Measurements from ENCODE around the gene KAZN.

The KAZN gene

DNA sequence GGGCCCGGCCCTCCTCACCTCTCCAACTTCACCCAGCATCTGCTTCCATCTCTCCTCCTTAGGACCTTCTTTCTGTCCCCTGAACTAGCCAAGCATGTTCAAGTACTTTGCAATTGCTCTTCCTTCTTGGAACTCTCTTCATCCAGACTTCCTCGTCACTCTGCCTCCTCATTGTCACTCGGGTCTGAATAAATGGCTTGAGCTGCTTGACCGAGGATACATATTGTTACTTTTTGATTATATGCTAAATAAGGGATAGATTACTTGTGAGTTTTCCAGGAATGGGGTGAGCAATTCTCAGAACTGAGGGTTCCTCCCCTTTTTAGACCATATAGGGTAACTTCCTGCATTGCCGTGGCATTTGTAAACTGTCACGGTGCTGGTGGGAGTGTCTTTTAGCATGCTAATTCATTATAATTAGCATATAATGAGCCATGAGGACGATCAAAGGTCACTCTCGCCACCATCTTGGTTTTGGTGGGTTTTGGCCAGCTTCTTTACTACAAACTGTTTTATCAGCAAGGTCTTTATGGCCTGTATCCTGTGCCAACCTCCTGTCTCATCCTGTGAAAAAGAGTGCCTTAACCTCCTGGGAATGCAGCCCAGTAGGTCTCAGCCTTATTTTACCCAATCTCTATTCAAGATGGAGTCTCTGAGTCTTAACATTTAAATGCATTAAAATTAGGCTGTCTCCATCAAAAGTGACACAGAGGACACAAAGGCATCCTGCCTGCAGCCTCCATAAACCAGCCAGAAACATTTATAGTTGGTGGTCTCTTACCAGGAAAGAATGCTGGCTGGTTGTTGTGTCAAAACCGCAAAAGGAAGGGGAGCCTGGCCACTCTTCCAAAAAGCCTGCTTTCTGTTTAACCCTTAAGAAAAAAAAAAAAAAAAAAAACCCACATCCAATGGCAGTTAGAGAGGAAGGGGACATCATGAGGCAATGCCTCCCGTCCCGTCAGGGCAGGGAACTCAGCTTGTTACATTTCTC lies 179.3 kb downstream of the KAZN start:
- no peak for DNase-seq

GRCh38 chr1:14778541-14778897 lies 180.0 kb downstream of the KAZN start:
- DNase-seq: no peak

- no peak for DNase-seq
Measured at GRCh38 chr1:14778898-14779865, 180.7 kb downstream of the KAZN start.

- DNase-seq: no peak
Measured at GRCh38 chr1:14780271-14780670, 181.8 kb downstream of the KAZN start.

DNA sequence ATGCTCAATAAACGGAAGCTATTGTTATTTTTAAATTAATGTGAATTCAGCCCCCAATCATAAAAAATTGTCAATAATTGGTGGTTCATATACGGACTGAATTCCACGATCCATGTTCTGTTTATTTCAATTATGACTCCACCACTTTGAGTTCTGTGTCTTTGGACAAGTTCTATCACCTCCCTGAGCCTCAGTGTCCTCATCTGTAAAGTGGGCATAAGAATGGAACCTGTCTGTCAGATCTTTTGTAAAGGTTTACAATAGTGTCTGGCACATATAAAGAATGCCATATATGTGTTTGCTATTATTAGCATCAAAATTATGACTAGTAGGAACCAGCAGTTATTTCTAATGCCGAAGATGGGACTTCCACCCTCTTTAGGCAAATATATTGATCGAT lies 183.3 kb downstream of the KAZN start:
- DNase-seq: no peak

DNA sequence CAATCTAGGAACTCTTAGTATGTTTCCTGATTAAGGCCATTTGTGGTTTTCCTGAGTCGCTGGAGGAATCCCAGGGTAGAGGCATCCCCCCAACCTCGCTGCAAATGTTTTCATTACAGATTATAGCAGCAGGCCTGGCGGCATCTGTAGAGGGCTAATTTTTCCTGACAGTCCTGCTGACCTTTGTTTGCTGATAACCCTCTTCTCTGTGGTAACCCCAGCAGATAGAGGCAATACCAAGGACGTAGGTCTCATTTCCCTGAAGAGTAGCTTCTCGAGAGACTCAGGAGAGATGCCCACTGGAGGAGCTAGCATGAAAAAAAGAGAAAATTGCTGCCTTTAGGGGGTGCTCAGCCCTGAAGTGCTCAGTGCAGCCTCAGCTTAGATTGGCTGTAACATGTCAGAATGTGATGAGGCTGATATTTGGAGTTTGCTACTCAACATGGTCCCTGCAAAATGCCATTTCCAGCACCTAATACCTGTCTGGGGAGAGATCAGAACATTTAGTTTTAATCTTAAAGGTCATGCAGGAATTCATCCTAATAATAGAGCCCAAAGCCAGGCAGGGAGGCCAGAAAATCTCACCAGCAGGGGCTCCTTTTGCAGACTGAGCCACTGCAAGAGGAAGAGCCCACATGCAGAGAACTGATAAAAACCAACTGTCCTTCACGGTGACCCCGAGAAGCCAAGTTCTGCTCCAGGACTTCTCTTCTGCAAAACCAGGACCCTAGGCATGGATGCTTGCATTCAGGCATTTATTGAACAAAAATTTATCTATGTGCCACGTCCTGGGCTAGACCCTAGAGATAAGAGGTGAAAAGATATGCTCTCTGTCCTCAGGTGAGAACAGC lies 184.5 kb downstream of the KAZN start:
- DNase-seq: no peak

DNA sequence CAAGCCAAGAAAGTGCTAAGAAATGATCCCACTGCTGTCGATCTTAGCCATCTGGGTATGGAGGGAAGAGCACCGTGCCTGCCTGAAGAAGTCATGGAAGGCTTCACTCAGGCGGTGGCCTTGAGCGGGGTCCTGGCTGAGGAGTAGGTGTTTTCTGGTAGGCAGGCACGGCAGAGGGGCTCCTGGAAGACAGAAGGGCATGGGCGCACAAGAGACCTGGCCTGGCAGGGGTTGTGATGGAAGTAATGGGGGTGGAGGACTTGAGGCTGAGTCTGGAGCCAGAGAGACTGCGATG lies 185.1 kb downstream of the KAZN start:
- DNase-seq: no peak

DNA sequence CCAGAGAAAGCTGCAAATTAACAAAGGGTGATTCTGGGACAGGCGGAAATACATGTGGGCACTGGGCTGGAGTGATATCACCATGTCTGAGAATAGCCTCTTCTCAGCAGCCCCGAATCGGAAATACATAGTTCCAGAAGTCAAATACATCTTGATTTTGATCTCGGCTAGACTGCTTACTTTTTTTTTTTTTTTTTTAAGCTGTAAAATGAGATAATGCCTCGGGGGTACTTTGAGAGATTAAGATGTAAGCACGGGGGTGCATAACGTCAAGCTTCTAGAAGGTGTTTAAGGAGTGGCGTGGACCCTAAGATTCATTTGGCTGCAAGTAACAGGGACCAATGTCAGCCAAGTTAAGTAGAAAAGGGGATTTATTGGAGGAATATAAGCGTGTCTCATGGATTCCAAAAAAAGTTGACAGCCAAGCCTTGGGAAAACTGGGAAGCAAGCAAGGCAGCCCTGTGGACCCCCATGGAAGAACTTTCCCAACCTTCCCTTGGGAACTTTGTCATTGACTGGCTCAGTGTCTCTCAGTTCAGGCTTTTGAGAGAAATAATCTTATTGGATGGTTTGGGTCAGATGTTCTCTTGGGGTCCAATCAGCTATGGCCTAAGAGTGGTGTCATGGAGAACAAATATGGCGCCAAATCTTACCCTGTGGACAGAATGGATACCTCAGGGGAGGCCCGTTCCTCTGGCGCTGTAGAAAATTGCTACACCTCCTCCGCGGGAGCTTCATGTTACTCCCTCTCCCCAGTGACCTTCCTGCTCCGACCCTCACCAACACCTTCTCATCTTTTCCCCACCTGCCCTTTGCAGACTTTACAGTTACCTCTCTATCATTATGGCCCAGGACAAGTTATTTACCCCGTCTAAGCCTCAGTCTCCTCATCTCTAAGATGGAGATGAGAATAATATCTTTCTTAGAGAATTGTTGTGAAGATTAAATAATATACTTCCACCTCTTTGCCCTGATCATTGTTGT lies 186.6 kb downstream of the KAZN start:
- no peak for DNase-seq

GRCh38 chr1:14786109-14786675 lies 187.7 kb downstream of the KAZN start:
- no peak for DNase-seq

- DNase-seq: no peak
Measured at GRCh38 chr1:14786681-14787080, 188.2 kb downstream of the KAZN start.

GRCh38 chr1:14787604-14788003 lies 189.1 kb downstream of the KAZN start:
- DNase-seq: no peak

- DNase-seq: no peak
Measured at GRCh38 chr1:14788080-14788479, 189.6 kb downstream of the KAZN start.

DNA sequence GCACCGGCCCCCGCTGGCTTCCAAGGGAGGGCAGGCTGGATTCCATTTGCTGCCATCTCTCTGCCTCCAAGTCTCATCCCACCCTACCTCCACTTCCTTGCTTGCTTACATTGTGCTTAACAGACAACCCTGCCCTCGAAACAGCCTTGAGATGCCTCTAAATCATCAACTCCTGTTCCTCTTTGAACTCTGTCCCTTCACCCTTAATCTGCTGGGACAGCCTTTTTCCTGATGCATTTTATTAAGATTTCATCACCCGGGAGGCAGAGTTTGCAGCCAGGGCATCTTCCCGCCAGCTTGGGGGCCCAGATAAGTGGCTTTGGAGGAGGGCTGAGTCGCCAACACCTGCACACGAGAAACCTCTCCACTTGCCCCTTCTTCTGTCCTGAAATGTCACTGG lies 192.5 kb downstream of the KAZN start:
- no peak for DNase-seq

- no peak for DNase-seq
Measured at GRCh38 chr1:14791654-14792053, 193.2 kb downstream of the KAZN start.

GRCh38 chr1:14794136-14794768 lies 195.8 kb downstream of the KAZN start:
- no peak for DNase-seq

GRCh38 chr1:14794906-14795305 lies 196.4 kb downstream of the KAZN start:
- DNase-seq: no peak

DNA sequence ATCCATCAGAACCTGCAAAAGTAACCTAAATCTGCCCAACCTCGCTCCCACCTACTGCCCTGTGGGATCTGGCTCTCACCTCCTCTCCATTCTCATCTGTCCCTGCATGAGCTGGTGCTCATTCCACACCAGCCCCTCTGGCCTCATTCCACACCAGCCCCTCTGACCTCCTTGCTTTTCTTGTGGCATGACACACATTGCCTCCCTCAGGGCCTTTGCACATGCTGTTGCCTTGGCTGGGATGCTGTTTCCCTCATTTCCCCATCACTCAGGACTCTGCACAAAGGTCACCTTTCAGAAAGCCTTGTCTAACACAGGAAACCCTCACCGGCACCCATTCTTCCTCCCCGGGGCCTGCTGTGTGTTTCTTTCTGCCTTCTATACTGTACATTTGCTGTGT lies 197.1 kb downstream of the KAZN start:
- DNase-seq: no peak

DNA sequence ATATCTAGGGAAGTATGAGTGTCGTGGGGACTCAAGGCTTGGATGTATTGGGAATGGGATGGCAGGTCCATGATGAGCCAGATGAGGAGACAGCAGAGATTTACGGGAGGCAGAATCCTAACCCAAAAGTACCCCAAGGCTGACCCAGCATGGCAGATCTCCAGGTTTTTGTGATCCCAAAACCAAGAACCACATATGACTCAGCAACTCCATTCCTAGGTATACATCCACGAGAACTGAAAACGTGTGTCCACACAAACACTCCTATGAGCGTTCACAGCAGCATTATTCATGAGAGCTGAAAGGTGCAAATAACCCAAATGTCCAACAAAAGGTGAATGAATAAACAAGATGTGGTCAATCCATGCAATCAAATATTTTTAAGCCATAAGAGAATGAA lies 201.5 kb downstream of the KAZN start:
- no peak for DNase-seq

DNA sequence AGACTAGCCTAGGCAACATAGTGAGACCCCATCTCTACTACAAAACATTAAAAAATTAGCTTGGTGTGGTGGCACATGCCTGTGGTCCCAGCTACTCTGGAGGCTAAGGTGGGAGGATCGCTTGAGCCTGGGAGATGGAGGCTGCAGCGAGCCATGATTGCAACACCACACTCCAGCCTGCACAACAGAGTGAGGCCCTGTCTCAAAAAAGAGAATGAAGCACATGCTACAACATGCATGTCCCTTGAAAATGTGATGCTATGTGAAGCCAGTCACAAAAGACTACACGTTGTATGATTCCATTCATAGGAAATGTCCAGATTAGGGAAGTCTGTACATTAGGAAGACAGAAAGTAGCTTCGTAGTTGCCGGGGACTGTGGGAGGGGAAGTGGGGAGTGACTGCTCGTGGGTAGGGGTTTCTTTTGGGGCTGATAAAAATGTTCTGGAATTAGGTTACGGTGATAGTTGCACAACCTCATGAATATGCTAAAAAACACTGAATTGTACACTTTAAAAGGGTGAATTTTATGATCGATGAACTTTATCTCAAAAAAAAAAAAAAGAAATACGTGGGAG lies 202.1 kb downstream of the KAZN start:
- no peak for DNase-seq

DNA sequence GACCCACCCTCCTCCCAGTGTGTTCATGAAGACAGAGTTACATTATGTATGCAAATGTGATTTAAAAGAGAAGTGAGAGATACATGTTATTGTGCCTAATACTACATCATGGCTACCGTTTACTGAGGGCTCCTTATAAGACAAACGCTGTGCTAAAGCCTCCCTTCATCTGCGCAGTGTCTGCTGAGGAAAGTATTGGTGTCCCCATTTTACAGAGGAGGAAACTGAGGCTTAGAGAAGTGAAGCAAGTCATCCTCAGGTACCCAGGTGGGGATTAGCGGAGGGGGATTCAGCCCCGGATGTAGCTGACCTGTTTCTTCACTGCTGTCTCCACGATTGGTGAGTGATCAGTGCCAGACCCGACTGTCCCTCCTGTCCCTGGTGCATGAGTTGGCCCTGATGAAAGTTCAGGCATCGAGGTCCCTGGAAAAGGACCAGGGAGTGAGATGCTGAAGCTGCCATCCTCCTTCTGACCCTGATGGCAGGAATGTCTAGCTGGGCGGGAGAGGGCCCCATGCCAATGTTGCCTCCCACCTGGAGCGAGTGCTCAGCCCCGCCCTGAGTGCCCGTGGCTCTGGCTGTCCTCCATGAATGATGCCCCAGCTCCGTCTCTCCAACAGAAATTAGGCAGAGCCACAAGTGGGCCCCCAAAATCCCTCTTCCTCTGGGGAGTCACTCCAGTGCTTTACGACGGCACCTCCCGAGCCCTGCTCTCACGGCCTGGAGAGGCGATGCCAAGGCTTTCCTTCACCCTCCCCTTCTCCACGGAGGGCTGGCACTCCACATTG lies 204.7 kb downstream of the KAZN start:
- DNase-seq: no peak

All from CD4-positive, alpha-beta T cell treated with Interleukin-10 for 1 hour (primary cell).